ENCODE measurements around the gene RLN1.

DNA sequence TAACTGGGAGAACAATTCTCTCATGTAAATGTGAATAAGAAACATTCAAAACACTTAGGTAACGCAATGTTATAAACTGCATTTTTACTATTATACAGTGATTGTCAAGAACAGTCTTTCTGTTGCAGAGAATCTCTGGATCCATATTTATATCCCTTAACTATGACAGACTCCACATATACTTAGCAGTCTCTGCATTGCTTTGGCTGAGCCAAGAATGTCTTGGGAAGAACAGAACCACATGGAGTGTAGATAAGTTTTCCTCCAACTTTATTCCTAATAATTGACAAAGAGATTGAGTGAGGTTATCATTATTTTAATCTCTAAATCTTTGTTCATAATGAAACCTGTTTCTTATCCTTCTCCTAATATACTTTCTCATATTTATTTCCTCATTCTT lies 15.6 kb upstream of the RLN1 start:
- TF ChIP-seq CTCF (IDR thresholded peaks at IDR 0.05; ENCODE audit: low read length), result no peak
- no peak for TF ChIP-seq EZH2 (optimal IDR thresholded peaks at IDR 0.05; ENCODE audit: low read depth, low read length)

Data from MM.1S (cell line).